GM12891 (cell line): ENCODE data around the gene ITPA.

Experiments used
- DNase-seq: peaks from one replicate; pipeline ENCODE4 v3.0.0; 2011; ENCODE audit warnings: low spot score; ENCODE audit not compliant: insufficient read length
- FAIRE-seq: peaks from 2 replicates; lab custom pipeline; 2011; peaks lifted over from hg19 to GRCh38; lab: Jason Lieb, UNC
- PAX5 ChIP-seq: IDR thresholded peaks from 2 replicates; pipeline ENCODE4 v1.6.1; 2011; ENCODE audit warnings: low read length, moderate library complexity, mild to moderate bottlenecking; ENCODE audit not compliant: insufficient read depth, severe bottlenecking
- POLR2A ChIP-seq: IDR thresholded peaks from 2 replicates; pipeline ENCODE4 v1.6.1; 2011; ENCODE audit warnings: low read depth, low read length, control low read depth
- POLR2AphosphoS5 ChIP-seq: IDR thresholded peaks from 2 replicates; pipeline ENCODE4 v1.6.1; 2011; ENCODE audit warnings: low read depth, low read length, control low read depth
- POU2F2 ChIP-seq: IDR thresholded peaks from 2 replicates; pipeline ENCODE4 v1.6.1; 2011; ENCODE audit warnings: low read depth, mild to moderate bottlenecking, control low read depth, low read length, moderate library complexity
- SPI1 ChIP-seq: IDR thresholded peaks from 2 replicates; pipeline ENCODE4 v1.6.1; 2011; ENCODE audit warnings: low read depth, low read length, control low read depth
- TAF1 ChIP-seq: IDR thresholded peaks from 2 replicates; pipeline ENCODE4 v1.6.1; 2011; ENCODE audit warnings: low read depth, low read length, control low read depth

The ITPA gene

DNA sequence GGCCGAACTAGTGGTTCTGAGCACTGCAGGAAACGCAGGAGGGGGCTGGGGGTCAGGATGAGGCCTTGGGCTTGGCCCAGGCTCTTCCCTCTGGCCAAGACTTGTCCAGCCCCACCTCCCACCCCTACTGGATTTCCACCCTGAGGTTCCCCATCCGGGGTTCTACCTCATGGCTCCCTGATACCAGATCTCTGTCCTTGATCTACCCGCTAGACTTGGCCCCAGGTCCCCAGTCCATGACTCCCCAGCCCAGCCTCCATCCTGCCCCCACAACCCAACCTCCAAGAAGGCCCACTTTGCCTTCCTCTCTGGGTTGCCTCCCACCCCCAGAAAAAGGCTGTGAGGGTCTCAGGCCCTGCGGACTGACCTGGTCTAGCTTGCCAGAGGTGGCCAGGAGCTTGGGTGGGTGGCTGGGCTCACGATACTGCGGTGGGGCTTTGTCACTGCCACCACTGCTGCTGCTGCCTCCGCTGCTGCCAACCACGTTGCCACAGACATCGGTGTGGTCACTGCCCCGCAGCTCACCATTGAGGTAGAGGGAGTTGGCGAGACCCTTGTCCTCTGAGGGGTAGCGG lies 42.9 kb upstream of the ITPA start:
- TF ChIP-seq TAF1 (no peak), POLR2AphosphoS5 (no peak), PAX5 (no peak), POLR2A (no peak), POU2F2 (no peak), SPI1 (no peak)
- DNase-seq (no peak), FAIRE-seq (no peak)

DNA sequence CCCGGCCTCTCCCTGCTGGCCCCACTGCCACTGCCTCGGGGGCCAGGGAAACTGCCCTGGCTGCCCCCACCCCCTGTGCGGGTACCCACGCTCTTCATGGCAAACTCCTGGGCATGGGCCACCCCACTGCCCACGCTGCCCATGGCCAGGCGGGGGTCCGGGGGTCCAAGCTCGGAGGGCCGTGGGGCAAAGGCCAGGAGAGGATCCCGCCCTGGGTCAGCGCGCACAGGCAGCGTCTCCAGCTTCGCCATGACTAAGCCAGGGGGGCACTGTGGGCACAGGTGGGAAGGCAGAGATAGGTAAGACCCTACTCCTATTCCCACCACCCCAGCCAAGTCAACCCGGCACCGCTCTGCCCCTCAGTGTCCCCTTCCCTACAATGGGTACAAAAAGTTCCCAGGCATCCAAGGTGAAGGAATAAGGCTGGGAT lies 42.4 kb upstream of the ITPA start:
- TF ChIP-seq POLR2A: no peak
- no peak for TF ChIP-seq SPI1
- TF ChIP-seq TAF1: no peak
- no peak for TF ChIP-seq POLR2AphosphoS5
- no peak for TF ChIP-seq POU2F2
- TF ChIP-seq PAX5: no peak
- FAIRE-seq (no peak), DNase-seq (no peak)

DNA sequence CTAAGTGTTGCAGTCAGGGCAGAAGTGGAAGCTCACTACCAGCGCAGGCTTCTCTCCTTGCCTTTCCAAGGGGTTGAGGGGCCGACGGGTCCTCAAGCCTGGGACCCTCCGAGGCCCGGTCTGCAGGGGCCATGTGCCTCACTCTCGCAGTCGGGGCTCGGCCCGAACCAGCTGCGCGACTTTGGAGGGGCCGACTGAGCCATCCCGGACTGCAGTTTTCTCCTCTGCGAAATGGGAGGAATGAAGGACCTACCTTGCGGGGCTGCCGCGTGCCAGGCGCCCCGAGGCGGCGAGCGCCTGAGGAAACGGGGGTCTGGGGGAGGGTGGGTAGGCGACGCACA lies 41.6 kb upstream of the ITPA start:
- FAIRE-seq (no peak), DNase-seq (no peak)
- no peak for TF ChIP-seq PAX5

DNA sequence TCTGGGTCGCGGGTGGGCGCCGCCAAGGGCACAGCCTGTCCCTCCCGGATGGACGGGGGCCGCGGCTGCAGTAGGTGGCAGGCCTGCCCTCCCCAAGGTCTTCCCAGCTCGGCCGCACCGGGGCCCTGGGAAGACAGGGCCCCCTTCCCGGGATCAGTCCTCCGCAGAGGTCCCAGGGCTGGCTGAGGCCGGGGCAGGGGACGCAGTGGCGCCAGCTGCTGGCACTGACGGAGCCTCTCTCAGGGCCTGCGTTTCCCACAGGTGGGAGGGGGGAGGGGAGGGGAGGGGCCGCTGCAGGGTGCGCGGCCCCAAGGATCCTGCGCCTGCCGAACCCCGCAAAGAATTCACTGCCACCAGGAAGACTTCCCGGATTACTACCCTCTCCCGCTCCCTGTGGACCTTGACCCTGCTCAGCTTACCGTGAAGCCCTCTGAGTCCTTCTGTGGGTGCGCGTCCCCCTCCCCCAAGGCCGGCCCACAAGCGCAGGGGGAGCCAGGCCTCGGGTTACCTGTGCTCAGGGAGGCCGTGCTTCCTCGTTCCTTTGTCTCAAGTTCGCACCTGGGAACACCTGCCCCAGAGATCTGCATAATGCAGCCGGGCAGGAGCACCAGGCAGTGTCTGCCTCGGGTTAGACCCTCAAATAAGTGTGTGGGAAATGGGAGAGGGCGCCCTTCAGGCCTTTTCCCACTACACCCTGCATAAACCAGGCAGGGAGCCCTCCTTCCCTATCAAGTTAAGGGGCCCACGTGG lies 41.0 kb upstream of the ITPA start:
- no peak for TF ChIP-seq SPI1
- no peak for TF ChIP-seq POLR2A
- TF ChIP-seq POU2F2: no peak
- TF ChIP-seq PAX5: no peak
- no peak for TF ChIP-seq TAF1
- TF ChIP-seq POLR2AphosphoS5: no peak
- DNase-seq (no peak), FAIRE-seq (no peak)

DNA sequence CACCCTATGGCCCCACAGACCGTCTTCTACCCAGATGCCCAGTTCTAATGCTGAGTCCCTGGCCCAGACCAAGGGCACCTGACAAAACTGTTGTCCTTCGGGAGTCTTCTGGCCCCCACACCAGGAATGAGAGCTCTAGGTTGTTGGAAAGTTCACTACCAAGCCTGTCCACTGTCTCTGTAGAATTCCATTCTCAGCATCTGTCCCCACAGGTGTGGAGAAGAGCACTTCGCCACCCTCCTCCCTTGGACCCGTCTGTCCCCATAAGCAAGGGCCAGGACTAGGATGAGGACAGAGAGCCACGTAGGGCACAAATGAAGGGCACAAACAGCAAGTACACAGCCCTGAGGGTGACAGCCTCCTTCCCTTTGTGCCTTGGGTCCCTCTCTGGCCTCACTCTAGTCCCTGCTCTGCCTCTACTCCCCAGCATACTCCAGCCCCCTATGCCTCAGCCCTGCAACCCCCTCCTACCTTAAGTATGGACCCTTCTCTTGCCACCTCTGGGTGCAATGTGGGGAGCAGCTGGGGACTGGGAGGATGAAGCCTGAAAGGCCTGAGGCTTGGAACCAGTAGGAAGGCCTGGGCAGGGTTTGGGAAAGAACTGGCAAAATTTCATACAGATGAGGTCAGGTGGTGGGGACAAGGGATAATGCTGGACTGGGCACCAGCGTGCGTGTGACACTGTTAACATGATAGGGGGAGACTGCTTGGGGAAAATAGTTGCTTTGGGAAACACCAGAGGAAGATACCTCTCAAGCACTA lies 40.3 kb upstream of the ITPA start:
- DNase-seq (no peak), FAIRE-seq (no peak)
- TF ChIP-seq POLR2AphosphoS5: no peak
- TF ChIP-seq PAX5: no peak
- TF ChIP-seq POU2F2: no peak
- no peak for TF ChIP-seq SPI1
- no peak for TF ChIP-seq POLR2A
- TF ChIP-seq TAF1: no peak

DNA sequence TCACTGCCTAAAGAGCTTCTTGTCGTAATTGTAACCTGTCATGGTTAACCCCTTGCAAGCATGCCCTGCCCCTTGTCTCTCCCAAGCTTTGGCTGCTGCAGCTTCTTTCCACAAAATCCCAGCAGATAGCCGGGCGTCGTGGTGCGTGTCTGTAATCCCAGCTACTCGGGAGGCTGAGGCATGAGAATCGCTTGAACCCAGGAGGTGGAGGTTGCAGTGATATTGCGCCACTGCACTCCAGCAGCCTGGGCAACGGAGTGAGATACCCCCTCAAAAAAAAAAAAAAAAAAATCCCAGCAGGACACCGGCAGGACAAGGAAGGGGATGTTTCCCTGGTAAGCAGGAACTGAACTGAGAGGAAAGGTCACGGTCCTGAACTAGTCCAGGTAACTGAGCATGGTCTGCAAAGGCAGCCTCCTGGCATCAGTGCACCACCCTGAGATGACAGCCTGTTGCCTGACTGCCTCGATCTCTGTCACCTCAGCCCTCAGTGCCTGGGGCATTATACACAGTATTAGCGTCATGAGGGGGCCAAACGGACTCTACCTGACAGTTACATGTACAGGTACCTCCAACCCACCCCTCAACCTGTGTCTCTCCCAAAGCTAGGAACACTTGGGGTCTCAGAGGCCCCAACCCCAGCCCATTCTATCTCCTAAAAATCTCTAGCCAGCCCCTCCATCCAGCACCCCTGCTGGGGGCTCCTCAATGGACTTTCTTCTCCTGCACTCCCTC lies 37.7 kb upstream of the ITPA start:
- FAIRE-seq (no peak), DNase-seq (no peak)
- TF ChIP-seq POLR2A (no peak), TAF1 (no peak)

DNA sequence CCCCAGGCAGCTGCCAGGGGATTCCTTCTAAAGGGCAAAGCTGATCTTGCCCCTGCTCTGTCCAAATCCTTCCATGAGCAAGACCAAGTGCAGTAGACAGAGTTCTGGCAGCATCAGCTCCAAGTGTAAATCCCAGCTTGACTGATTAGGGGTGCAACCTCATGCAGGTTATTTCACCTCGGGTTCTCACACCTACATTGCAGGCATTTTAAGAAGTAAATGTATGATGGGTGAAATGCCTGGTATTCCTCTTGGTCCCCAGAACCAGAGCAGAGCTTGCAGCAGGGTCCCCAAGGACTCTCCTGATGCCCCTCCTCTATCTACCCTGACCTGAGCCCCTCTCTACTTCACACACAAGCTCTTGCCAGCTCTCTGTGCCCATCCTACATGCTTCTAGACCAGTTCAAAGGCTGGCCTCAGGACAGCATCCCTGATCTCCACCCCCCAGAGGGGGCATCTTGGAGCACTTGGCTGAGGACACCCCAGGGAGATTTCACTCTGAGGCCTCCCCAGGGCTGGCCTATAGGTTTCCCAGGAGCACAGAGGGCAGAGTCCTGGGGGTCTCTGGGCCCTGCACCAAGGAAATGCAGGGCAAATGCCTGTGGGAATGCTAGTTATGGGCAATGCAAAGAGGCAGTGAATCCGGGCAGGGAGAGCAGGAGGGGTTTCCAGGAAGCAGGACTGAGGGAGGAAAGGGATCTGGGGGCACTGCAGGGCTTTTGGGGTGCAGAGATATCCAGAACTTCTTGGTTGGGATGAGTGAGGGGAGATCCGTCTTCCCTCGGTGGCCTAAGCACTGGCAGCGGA lies 37.0 kb upstream of the ITPA start:
- TF ChIP-seq POLR2A (no peak), SPI1 (no peak), PAX5 (no peak), TAF1 (no peak), POLR2AphosphoS5 (no peak), POU2F2 (no peak)
- DNase-seq: no peak
- no peak for FAIRE-seq

DNA sequence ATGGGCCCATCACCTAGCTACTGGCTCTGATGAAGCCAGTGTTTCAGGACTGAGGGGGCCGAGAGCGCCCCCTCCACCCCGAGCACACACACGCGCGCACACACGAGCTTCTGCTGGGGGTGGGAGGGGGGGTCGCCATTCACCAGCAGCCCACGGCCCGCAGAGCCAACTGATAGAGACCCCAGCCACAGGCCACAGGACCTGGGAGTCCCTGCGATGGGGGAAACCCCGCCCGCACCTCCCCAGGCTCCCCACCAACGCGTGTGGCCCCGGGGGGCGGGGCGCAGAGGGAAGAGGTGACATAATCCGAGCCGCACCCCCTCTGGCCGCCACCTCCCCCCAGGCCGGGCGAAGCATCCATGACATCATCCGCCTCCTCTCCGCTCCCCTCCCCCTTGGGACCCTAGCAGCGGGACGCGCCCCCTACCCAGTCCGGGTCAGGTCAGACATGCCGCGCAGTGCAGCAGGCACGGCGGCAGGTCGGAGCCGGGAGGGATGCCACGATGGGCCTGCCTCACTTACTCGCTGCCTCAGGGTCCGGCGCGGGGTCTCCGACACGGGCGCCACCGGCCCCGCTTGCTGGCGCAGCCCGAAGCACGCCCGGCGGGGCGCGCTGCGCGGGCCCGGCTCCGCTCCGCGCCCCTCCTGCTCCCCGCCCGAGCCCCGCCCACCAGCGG lies 36.2 kb upstream of the ITPA start, which contains the start of gene LZTS3:
TSS of gene LZTS3 (minus strand) at position 617 of the 677 bp plus-strand sequence. CDS start 6,386 bp downstream, outside the sequence.
- no peak for TF ChIP-seq PAX5
- no peak for TF ChIP-seq SPI1
- TF ChIP-seq POLR2A: no peak
- no peak for TF ChIP-seq POLR2AphosphoS5
- TF ChIP-seq TAF1: no peak
- no peak for TF ChIP-seq POU2F2
- DNase-seq (peak; percentile 85), FAIRE-seq (peak; percentile 75)
